CD4-positive, CD25-positive, alpha-beta regulatory T cell (primary cell): ENCODE data around the gene TRPM6. TPM values are rescaled to one million over a fixed set of nuclear protein-coding genes. Genes with fewer than 3 reads are reported as not detected.

Experiments
- ATAC-seq, 2 donors: fragments of 150-1000 bp; cut with Tn5 transposase; one replicate each; pipeline ENCODE4 v1.10.0; 2021; ENCODE audit warnings: low read depth in 2 of 2, moderate number of reproducible peaks in 2 of 2, moderate library complexity in 1 of 2
- DNase-seq, 3 donors: peaks; one replicate each; pipeline versions ENCODE4 v3.0.0 to v3.0.0-alpha.2; 2012 to 2022; ENCODE audit warnings: mixed read lengths in 1 of 3
- H3K27ac ChIP-seq: one replicate; pipeline ENCODE4 v1.7.0; 2013; ENCODE audit warnings: mild to moderate bottlenecking, low read length; ENCODE audit not compliant: insufficient read depth, poor library complexity, severe bottlenecking
- H3K27me3 ChIP-seq: one replicate; pipeline ENCODE4 v1.7.0; 2013; ENCODE audit warnings: low read length; ENCODE audit not compliant: control insufficient read depth, insufficient read depth
- H3K36me3 ChIP-seq: one replicate; pipeline ENCODE4 v1.7.0; 2013; ENCODE audit warnings: mild to moderate bottlenecking, low read length, moderate library complexity; ENCODE audit not compliant: control insufficient read depth, insufficient read depth
- H3K4me1 ChIP-seq: 2 replicates; pipeline ENCODE4 v1.7.0; 2013; ENCODE audit warnings: mild to moderate bottlenecking, low read length; ENCODE audit not compliant: insufficient read depth, control insufficient read depth, poor library complexity, severe bottlenecking
- H3K4me3 ChIP-seq: one replicate; pipeline ENCODE4 v1.7.0; 2013; ENCODE audit warnings: low read depth, mild to moderate bottlenecking, low read length, moderate library complexity
- H3K9me3 ChIP-seq, 2 experiments: 1 replicate in 1 of 2; 2 replicates in 1 of 2; pipeline ENCODE4 v1.7.0; 2013; ENCODE audit warnings: low read length in 2 of 2, mild to moderate bottlenecking in 1 of 2, moderate library complexity in 1 of 2; ENCODE audit not compliant: control insufficient read depth in 2 of 2
- H3K27ac Mint-ChIP-seq, 3 donors: one replicate each; pipeline ENCODE4 v1.8.0; 2020 to 2022; ENCODE audit warnings: mild to moderate bottlenecking in 3 of 3, mixed read lengths in 3 of 3, moderate library complexity in 2 of 3
- H3K27me3 Mint-ChIP-seq: one replicate; pipeline ENCODE4 v1.8.0; 2022; ENCODE audit warnings: mild to moderate bottlenecking, mixed read lengths
- H3K36me3 Mint-ChIP-seq: one replicate; pipeline ENCODE4 v1.8.0; 2020; ENCODE audit warnings: mixed read lengths
- H3K4me1 Mint-ChIP-seq, 4 donors: one replicate each; pipeline ENCODE4 v1.8.0; 2020 to 2022; ENCODE audit warnings: mixed read lengths in 4 of 4, mild to moderate bottlenecking in 1 of 4
- H3K4me3 Mint-ChIP-seq, 4 donors: one replicate each; pipeline ENCODE4 v1.8.0; 2020 to 2022; ENCODE audit warnings: mild to moderate bottlenecking in 4 of 4, mixed read lengths in 4 of 4, moderate library complexity in 3 of 4
- H3K9me3 Mint-ChIP-seq, 7 donors: one replicate each; pipeline ENCODE4 v1.8.0; 2020 to 2022; ENCODE audit warnings: mixed read lengths in 7 of 7, mild to moderate bottlenecking in 3 of 7, moderate library complexity in 2 of 7
- polyA plus RNA-seq, 4 donors: library from polyadenylated mRNA; unstranded; fragments of 300-500 nt; fragmentation: Illumina TruSeq; gene quantifications; one replicate each; pipeline ENCODE4 v1.2.3, GENCODE V29; 2021
- total RNA-seq: library from RNA; stranded (reverse); gene quantifications from one replicate; pipeline ENCODE4 v1.2.3, GENCODE V29; 2022

TRPM6 gene
- total and polyA plus RNA-seq, 5 donors from 2014 or later = 0.17 TPM; not detected in 4

DNA sequence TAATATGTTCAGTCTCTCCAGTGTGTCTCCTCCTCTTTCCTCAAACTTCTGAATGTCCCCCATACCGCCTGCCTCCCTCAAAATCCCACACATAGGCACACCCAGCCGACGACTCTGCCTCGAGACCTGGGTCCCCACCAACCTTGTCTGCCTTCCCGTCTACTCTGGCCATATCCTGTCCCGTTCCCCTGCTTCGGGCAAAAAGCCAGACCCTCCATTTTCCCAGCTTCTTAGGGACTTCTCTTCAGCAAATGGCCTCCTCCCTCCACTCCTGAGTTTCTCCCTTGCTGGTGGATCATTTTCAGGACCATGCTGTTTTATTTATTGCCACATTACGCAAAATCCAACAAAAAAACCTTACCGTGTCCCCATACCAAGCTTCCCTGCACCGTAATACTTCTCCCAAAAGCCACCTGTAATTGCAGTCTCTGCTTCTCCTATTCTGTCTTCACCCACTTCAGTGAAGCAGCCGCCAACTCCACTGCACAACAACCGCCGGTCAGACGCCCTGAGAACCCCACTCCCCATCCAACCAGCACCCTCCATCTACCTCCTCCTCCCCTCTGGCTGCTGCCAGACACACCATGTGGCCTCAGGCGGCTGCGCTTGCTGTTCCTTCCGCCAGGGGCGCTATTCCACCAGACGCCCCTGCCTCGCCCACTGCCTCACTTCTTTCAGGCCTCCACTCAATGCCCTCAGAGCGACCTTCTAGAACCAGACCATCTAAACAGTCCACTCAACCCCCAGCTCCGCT lies 117.0 kb downstream of the TRPM6 start:
- Mint-ChIP-seq H3K27ac (no peak overlapping the region), H3K27me3 (peaks cover 33% of the 10 kb centered on the region), H3K4me3 (no peak overlapping the region), H3K9me3 (no peaks in the 10 kb centered on the region), H3K36me3 (no peaks in the 10 kb centered on the region), H3K4me1 (peaks cover 0 to 2% (median 0%) of the 10 kb centered on the region in 4 donors)
- ATAC-seq = peak; percentile 37 to 44
- Histone ChIP-seq H3K4me1 (no peaks in the 10 kb centered on the region), H3K4me3 (no peak overlapping the region), H3K9me3 (no peaks in the 10 kb centered on the region), H3K27me3 (peaks cover 2% of the 10 kb centered on the region), H3K36me3 (no peaks in the 10 kb centered on the region), H3K27ac (no peak overlapping the region)
- peak in 2 of 3 donors; percentile 20 to 28 for DNase-seq

DNA sequence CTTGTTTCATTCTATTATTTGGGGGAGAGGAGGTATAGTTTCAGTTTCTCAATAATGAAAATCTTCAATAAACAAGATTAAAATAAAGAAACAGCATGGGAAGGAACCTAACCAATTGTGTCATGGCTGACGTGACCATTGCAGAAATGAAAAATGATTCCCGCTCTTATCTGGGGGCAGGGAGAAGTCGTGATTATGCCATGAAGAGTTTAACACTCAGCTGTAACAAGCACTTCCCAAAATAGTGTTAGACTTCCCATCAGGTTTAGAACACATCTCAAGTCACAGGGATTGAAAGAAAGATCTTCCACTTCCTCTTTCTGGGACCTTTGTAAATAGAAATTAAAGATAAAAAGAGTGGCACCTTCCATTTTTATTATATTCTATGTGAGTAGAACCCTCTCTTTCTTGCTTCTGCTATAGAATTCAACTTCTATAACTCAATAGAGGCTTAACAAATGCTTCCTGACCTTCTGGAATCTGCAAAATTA lies 122.2 kb downstream of the TRPM6 start:
- Histone ChIP-seq H3K27ac (no peak overlapping the region), H3K4me3 (no peak overlapping the region), H3K4me1 (no peaks in the 10 kb centered on the region), H3K27me3 (peaks cover 11% of the 10 kb centered on the region), H3K9me3 (no peaks in the 10 kb centered on the region), H3K36me3 (no peaks in the 10 kb centered on the region)
- DNase-seq = no peak
- H3K27ac Mint-ChIP-seq = no peak overlapping the region
- peaks cover 43% of the 10 kb centered on the region for H3K27me3 Mint-ChIP-seq
- H3K4me3 Mint-ChIP-seq = no peak overlapping the region
- no peaks in the 10 kb centered on the region for H3K36me3 Mint-ChIP-seq
- no peaks in the 10 kb centered on the region for H3K4me1 Mint-ChIP-seq
- no peaks in the 10 kb centered on the region for H3K9me3 Mint-ChIP-seq
- no peak for ATAC-seq

DNA sequence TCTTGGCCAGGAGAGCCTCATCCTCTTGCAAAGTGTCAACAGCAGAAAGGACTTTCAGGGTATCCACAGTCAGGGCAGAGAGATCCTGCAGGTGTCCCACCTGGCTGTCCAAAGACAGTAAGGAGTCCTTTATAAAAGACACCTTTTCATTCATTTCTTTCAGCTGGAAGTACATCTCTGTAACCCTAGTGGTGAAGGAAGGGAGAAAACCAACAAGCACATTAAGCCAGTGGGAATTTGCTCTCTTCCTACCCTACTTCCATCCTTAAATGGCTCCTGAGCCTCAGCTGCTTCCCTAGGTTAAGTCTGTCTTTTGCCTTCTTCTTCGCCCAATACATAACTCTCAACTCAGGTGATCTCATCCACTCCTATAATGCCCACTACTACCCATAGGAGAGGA lies 124.8 kb downstream of the TRPM6 start:
- no peaks in the 10 kb centered on the region for H3K4me1 ChIP-seq
- DNase-seq (no peak), ATAC-seq (no peak)
- H3K4me3 Mint-ChIP-seq = no peak overlapping the region
- no peaks in the 10 kb centered on the region for H3K9me3 Mint-ChIP-seq
- no peak overlapping the region for H3K27ac Mint-ChIP-seq
- H3K9me3 ChIP-seq = no peaks in the 10 kb centered on the region
- peaks cover 33% of the 10 kb centered on the region for H3K27me3 Mint-ChIP-seq
- H3K36me3 Mint-ChIP-seq = no peaks in the 10 kb centered on the region
- no peaks in the 10 kb centered on the region for H3K4me1 Mint-ChIP-seq
- H3K36me3 ChIP-seq = no peaks in the 10 kb centered on the region
- H3K27ac ChIP-seq = no peak overlapping the region
- peaks cover 9% of the 10 kb centered on the region for H3K27me3 ChIP-seq
- H3K4me3 ChIP-seq = no peak overlapping the region

GRCh38 chr9:74760031-74760700 lies 127.6 kb downstream of the TRPM6 start:
- no peak for DNase-seq
- peaks cover 8% of the 10 kb centered on the region for H3K27me3 ChIP-seq
- Mint-ChIP-seq H3K4me3 (no peak overlapping the region), H3K4me1 (no peaks in the 10 kb centered on the region), H3K27ac (no peak overlapping the region), H3K27me3 (peaks cover 24% of the 10 kb centered on the region), H3K9me3 (no peaks in the 10 kb centered on the region), H3K36me3 (no peaks in the 10 kb centered on the region)
- peak in 1 of 2 donors; percentile 28 for ATAC-seq
- no peaks in the 10 kb centered on the region for H3K36me3 ChIP-seq
- H3K4me3 ChIP-seq = no peak overlapping the region
- H3K27ac ChIP-seq = no peak overlapping the region
- no peaks in the 10 kb centered on the region for H3K9me3 ChIP-seq
- no peaks in the 10 kb centered on the region for H3K4me1 ChIP-seq

GRCh38 chr9:74755999-74756398 lies 131.7 kb downstream of the TRPM6 start:
- DNase-seq = no peak
- no peaks in the 10 kb centered on the region for H3K4me1 ChIP-seq
- no peak overlapping the region for H3K27ac ChIP-seq
- peaks cover 6% of the 10 kb centered on the region for H3K27me3 ChIP-seq
- no peaks in the 10 kb centered on the region for H3K9me3 ChIP-seq
- H3K4me1 Mint-ChIP-seq = no peaks in the 10 kb centered on the region
- no peaks in the 10 kb centered on the region for H3K9me3 Mint-ChIP-seq
- peaks cover 15% of the 10 kb centered on the region for H3K27me3 Mint-ChIP-seq
- no peaks in the 10 kb centered on the region for H3K36me3 ChIP-seq
- H3K4me3 Mint-ChIP-seq = no peak overlapping the region
- no peaks in the 10 kb centered on the region for H3K36me3 Mint-ChIP-seq
- peak overlapping the region in 1 of 3 donors; percentile 75 for H3K27ac Mint-ChIP-seq
- ATAC-seq = no peak
- no peak overlapping the region for H3K4me3 ChIP-seq

- Mint-ChIP-seq H3K27ac (no peak overlapping the region), H3K36me3 (no peaks in the 10 kb centered on the region), H3K4me3 (no peak overlapping the region), H3K27me3 (peaks cover 13% of the 10 kb centered on the region), H3K9me3 (no peaks in the 10 kb centered on the region), H3K4me1 (no peaks in the 10 kb centered on the region)
- H3K4me3 ChIP-seq = no peak overlapping the region
- ATAC-seq (no peak), DNase-seq (no peak)
- H3K27ac ChIP-seq = no peak overlapping the region
- no peaks in the 10 kb centered on the region for H3K9me3 ChIP-seq
- no peaks in the 10 kb centered on the region for H3K36me3 ChIP-seq
- H3K27me3 ChIP-seq = peaks cover 6% of the 10 kb centered on the region
- H3K4me1 ChIP-seq = no peaks in the 10 kb centered on the region
These were observed 132.4 kb downstream of the TRPM6 start for GRCh38 chr9:74755355-74755754.

DNA sequence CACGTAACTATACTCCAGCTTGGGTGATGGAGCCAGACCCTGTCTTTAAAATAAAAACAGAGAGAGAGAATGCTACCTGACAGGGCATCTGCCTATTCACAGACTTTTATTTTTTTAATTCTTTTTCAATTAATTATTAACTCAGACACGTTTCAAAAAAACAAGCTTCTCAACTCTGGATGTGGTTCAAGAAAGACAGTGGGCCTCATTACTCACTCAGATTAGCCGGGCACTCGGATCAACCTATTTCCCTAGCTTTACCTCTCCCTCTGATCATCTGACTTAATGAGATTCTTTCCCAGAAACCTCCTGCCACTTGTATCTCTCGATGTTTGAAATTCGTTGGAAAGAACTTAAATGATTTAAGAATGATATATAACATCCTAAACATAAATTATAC lies 134.1 kb downstream of the TRPM6 start:
- DNase-seq (no peak), ATAC-seq (no peak)
- H3K4me1 ChIP-seq = no peaks in the 10 kb centered on the region
- no peak overlapping the region for H3K4me3 ChIP-seq
- no peak overlapping the region for H3K4me3 Mint-ChIP-seq
- H3K36me3 Mint-ChIP-seq = no peaks in the 10 kb centered on the region
- H3K9me3 ChIP-seq = no peaks in the 10 kb centered on the region
- H3K27me3 ChIP-seq = peaks cover 12% of the 10 kb centered on the region
- H3K27me3 Mint-ChIP-seq = peaks cover 15% of the 10 kb centered on the region
- H3K9me3 Mint-ChIP-seq = no peaks in the 10 kb centered on the region
- no peak overlapping the region for H3K27ac ChIP-seq
- H3K36me3 ChIP-seq = no peaks in the 10 kb centered on the region
- no peak overlapping the region for H3K27ac Mint-ChIP-seq
- H3K4me1 Mint-ChIP-seq = no peaks in the 10 kb centered on the region

DNA sequence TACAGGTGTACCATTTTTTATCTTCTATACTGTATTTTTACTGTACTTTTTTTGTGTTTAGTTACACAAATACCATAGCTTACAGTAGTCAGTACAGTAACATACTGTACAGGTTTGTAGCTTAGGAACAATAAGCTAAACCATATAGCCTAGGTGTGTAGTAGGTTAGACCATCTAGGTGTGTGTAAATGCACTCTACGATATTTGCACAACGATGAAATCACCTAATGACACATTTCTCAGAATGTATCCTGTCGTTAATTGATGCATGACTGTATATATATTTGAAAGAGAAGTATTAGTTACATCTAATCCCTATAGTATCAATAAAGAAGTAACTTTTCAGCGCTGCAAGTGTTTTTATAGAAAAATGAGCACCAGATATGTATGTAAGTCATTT lies 138.8 kb downstream of the TRPM6 start:
- H3K27ac Mint-ChIP-seq = no peak overlapping the region
- Histone ChIP-seq H3K27me3 (peaks cover 9% of the 10 kb centered on the region), H3K4me3 (no peak overlapping the region), H3K36me3 (no peaks in the 10 kb centered on the region), H3K4me1 (no peaks in the 10 kb centered on the region), H3K9me3 (no peaks in the 10 kb centered on the region), H3K27ac (no peak overlapping the region)
- H3K4me3 Mint-ChIP-seq = no peak overlapping the region
- H3K4me1 Mint-ChIP-seq = no peaks in the 10 kb centered on the region
- H3K27me3 Mint-ChIP-seq = peaks cover 26% of the 10 kb centered on the region
- H3K36me3 Mint-ChIP-seq = no peaks in the 10 kb centered on the region
- no peaks in the 10 kb centered on the region for H3K9me3 Mint-ChIP-seq
- no peak for ATAC-seq
- DNase-seq = no peak
